Ovary (tissue), 9 donors: ENCODE measurements around the gene SLX4IP. TPM values are rescaled to one million over a fixed set of nuclear protein-coding genes. Genes with fewer than 3 reads are reported as not detected.

ENCODE experiments used
- DNase-seq, 5 donors: peaks; one replicate each; pipeline ENCODE4 v3.0.0-alpha.2; 2019 to 2020
- H3K27ac ChIP-seq, 2 donors: fragments of 200-600 bp; one replicate each; pipeline versions ENCODE4 v1.5.1 to v1.8.0; 2019 to 2022
- H3K27me3 ChIP-seq: fragments of 200-600 bp; one replicate; pipeline ENCODE4 v1.8.0; 2022
- H3K36me3 ChIP-seq: fragments of 200-600 bp; sonication (generic); one replicate; pipeline ENCODE4 v1.5.1; 2019
- H3K4me1 ChIP-seq: one replicate; pipeline ENCODE4 v1.8.1; 2013; ENCODE audit warnings: mild to moderate bottlenecking, moderate library complexity; ENCODE audit not compliant: insufficient read depth
- H3K4me3 ChIP-seq: fragments of 200-600 bp; sonication (generic); one replicate; pipeline ENCODE4 v1.5.1; 2017
- H3K9me3 ChIP-seq, 2 donors: fragments of 200-600 bp in 1 of 2; sonication (generic) in 1 of 2; one replicate each; pipeline versions ENCODE4 v1.5.1 to v1.8.1; 2013 to 2019; ENCODE audit warnings: mild to moderate bottlenecking in 1 of 2, moderate library complexity in 1 of 2
- EP300 ChIP-seq: sonication (generic); formaldehyde crosslinking; IDR thresholded peaks from one replicate; pipeline ENCODE4 v1.6.1; 2017; ENCODE audit warnings: antibody characterized with exemption
- POLR2A ChIP-seq: fragments of 450-650 bp; IDR thresholded peaks from one replicate; pipeline ENCODE4 v1.6.1; 2017; ENCODE audit warnings: antibody characterized with exemption, mild to moderate bottlenecking, moderate library complexity
- WGBS, 3 donors: extraction: QIAGEN DNeasy Blood & Tissue Kit in 1 of 3; methylation state at CpG; one replicate each; pipeline versions ENCODE4 v1.1.5 to v1.1.7; 2013 to 2017; 5-methylcytosine and 5-hydroxymethylcytosine counted together
- intact Hi-C, 4 donors: fragments of 100-400 bp; cut with DNase I; formaldehyde crosslinking; loops; one replicate each; pipeline versions ENCODE4 v1.11.0 to v1.15.1; 2022 to 2023
- polyA plus RNA-seq, 2 donors: library from polyadenylated mRNA; stranded (reverse); fragments of 200-250 nt in 1 of 2; fragments of 350-450 nt in 1 of 2; fragmentation: Illumina TruSeq in 1 of 2; extraction: RNeasy Lipid Tissue Mini Kit (QIAGEN cat#74804) in 1 of 2; gene quantifications; one replicate each; pipeline ENCODE4 v1.2.3, GENCODE V29; 2013 to 2014
- total RNA-seq, 7 donors: library from RNA; depleted of rRNA in 2 of 7; stranded (reverse); fragments of >200 nt in 2 of 7; fragmentation: NEBNext Ultra II Directional in 3 of 7; extraction: Animal tissue kit (Norgen Biotek cat#: 25700) in 3 of 7; gene quantifications; one replicate each; pipeline versions ENCODE4 v1.1.0 to v1.2.4, GENCODE V29; 2016 to 2023
- TF ChIP-seq, protein P1 (sequence below), 3 donors: fragments of 450-650 bp in 2 of 3; fragments of 200-600 bp in 1 of 3; IDR thresholded peaks; one replicate each; pipeline versions ENCODE4 v1.5.1 to v1.8.0; 2016 to 2022; ENCODE audit warnings: antibody characterized with exemption in 3 of 3, mild to moderate bottlenecking in 1 of 3
- donor health status: DM: no; HTN: no; CAD: no; lungs with moderate emphysema.
- donor health status: DM: no; HTN: no; CAD: no.
- donor health status: Bipolar disorder and iron deficiency.
- donor health status: DM: yes; HTN: yes; CAD: no.
- donor health status: DM: no; HTN: no; CAD: no.
- donor health status: DM: yes; HTN: yes; CAD: no.

The SLX4IP gene
- total and polyA plus RNA-seq, 9 donors = 0.98 to 5.1 (median 2.8) TPM

DNA sequence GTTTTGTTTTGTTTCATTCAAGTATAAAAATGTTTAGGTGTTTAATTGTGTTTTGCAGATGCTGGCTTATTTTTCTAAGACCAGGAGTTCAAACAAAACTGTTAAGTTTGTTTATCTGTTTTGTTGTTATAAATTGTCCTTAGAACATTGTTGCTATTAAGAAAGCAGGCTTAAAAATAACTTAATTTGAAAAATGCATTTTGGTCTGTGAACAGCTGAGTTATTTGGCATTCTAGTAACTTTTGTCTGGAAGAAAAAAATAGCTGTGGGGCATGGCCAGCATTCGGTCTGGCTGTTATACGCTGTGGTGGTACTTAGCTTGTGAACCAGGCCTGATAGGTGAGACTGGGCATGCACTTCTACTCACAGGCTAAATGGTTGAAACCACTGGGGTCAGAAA, 37.8 kb downstream of the SLX4IP start:
- TF ChIP-seq, protein P1, sequence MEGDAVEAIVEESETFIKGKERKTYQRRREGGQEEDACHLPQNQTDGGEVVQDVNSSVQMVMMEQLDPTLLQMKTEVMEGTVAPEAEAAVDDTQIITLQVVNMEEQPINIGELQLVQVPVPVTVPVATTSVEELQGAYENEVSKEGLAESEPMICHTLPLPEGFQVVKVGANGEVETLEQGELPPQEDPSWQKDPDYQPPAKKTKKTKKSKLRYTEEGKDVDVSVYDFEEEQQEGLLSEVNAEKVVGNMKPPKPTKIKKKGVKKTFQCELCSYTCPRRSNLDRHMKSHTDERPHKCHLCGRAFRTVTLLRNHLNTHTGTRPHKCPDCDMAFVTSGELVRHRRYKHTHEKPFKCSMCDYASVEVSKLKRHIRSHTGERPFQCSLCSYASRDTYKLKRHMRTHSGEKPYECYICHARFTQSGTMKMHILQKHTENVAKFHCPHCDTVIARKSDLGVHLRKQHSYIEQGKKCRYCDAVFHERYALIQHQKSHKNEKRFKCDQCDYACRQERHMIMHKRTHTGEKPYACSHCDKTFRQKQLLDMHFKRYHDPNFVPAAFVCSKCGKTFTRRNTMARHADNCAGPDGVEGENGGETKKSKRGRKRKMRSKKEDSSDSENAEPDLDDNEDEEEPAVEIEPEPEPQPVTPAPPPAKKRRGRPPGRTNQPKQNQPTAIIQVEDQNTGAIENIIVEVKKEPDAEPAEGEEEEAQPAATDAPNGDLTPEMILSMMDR (IDR thresholded peaks at IDR 0.05) = no peak
- TF ChIP-seq EP300 (no peak), POLR2A (no peak)
- H3K4me3 ChIP-seq = no peak overlapping the region
- intact Hi-C loops = loop anchor here in 1 of 4 donors (10.0 kb wide), 1 partner anchor 172 kb away; no protein-coding TSS in a partner anchor
- no peak for DNase-seq
- H3K27me3 ChIP-seq = no peaks in the 10 kb centered on the region
- no peak overlapping the region for H3K27ac ChIP-seq
- peaks cover 3% of the 10 kb centered on the region for H3K4me1 ChIP-seq
- no peaks in the 10 kb centered on the region for H3K9me3 ChIP-seq
- 20 to 32% (median 27%) methylated on average over 2 of the region's 2 CpGs for WGBS, 3 donors
- no peaks in the 10 kb centered on the region for H3K36me3 ChIP-seq

DNA sequence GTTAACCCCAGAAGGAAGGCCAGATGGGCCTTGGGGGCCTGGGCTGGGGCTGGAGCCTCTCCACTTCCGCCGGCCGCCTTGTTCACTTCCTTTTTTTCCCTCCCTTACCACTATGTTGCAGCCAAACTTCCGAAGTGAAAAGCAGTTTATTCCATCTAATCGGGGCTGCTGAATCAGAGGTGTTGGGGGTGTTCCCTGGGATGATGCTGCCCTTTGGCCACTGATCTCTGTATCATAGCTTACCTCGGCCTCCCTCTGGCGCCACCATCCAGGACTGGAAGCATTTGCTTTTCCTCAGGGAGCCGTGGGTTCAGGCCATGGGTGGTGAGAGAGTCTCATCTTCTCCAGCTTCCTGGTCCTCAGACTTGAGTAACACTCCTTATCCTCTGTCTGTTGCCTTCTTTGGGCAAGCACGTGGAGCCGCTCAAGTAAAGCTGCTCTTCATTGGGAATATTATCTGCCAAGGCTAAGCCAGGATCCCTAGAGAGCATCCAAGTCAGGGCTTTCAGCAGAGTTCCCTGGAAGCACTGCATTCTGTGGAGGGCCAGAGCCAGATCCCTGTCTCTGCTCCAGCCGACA, 39.6 kb downstream of the SLX4IP start:
- Histone ChIP-seq H3K27ac (no peak overlapping the region), H3K36me3 (no peaks in the 10 kb centered on the region), H3K4me1 (peaks cover 3% of the 10 kb centered on the region), H3K4me3 (no peak overlapping the region), H3K9me3 (no peaks in the 10 kb centered on the region), H3K27me3 (no peaks in the 10 kb centered on the region)
- DNase-seq = no peak
- intact Hi-C loops = loop anchor here in 1 of 4 donors (10.0 kb wide), 1 partner anchor 170 kb away; no protein-coding TSS in a partner anchor
- WGBS, 3 donors = 74 to 79% (median 75%) methylated on average over 11 of the region's 11 CpGs
- TF ChIP-seq EP300 (no peak), POLR2A (no peak)
- TF ChIP-seq, protein P1 (IDR thresholded peaks at IDR 0.05) = no peak

DNA sequence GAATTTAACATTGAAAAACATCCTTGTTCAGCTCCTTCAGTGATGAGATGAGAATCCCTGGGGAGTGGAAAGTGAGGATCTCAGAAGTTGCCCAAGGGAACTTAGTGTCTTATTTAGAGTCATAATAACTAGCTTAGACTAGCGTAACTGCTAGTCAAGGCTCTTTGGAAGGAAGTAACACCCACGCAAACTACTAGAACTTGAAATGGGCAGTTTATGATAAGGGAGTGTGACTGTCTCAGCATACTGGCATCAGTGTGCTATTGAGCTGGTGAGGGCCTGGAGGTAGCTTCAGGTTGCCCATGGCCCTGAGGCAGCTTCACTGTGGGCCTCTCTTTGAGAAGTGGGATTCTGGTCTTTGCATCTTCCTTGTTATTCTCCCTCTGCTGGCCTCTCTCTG, 40.1 kb downstream of the SLX4IP start:
- no peaks in the 10 kb centered on the region for H3K36me3 ChIP-seq
- 86 to 93% (median 87%) methylated on average over 2 of the region's 2 CpGs for WGBS, 3 donors
- no peak for TF ChIP-seq POLR2A
- TF ChIP-seq, protein P1 (IDR thresholded peaks at IDR 0.05) = no peak
- TF ChIP-seq EP300 = no peak
- no peaks in the 10 kb centered on the region for H3K9me3 ChIP-seq
- H3K4me3 ChIP-seq = no peak overlapping the region
- H3K27ac ChIP-seq = no peak overlapping the region
- no peak for DNase-seq
- intact Hi-C loops = loop anchor here in 1 of 4 donors (10.0 kb wide), 1 partner anchor 170 kb away; no protein-coding TSS in a partner anchor
- H3K4me1 ChIP-seq = peaks cover 3% of the 10 kb centered on the region
- H3K27me3 ChIP-seq = no peaks in the 10 kb centered on the region

DNA sequence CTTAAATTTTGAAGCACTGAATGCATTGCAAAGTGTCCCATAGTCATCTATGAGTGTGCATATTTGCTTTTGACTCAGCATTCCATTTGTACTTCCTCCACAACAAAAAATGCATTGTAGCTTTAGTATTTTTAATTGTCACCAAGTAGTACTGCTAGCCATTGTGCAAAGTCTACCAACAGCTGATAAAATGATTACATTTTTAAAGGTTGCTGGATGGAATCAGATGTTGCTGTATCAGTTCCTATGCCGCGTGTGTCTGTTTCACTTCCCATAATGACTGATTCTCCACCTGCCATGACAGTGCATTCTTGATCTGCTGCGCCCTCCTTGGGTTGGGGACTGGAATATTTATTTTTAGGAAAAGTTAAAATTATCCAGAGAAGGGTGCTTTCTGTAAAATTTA, 41.2 kb downstream of the SLX4IP start:
- intact Hi-C loops = loop anchor here in 1 of 4 donors (10.0 kb wide), 1 partner anchor 168 kb away; no protein-coding TSS in a partner anchor
- Histone ChIP-seq H3K27ac (no peak overlapping the region), H3K27me3 (no peaks in the 10 kb centered on the region), H3K4me1 (peaks cover 3% of the 10 kb centered on the region), H3K9me3 (no peaks in the 10 kb centered on the region), H3K36me3 (no peaks in the 10 kb centered on the region), H3K4me3 (no peak overlapping the region)
- 90 to 95% (median 93%) methylated on average over 3 of the region's 3 CpGs for WGBS, 3 donors
- no peak for DNase-seq
- TF ChIP-seq POLR2A = no peak
- TF ChIP-seq, protein P1 (IDR thresholded peaks at IDR 0.05) = no peak
- TF ChIP-seq EP300 = no peak
